Activated naive CD8-positive, alpha-beta T cell (primary cell): ENCODE results near the gene ZFPL1.

Experiments used
- H3K27ac Mint-ChIP-seq: one replicate; pipeline ENCODE4 v1.8.0; 2021; ENCODE audit warnings: mixed read lengths
- H3K27me3 Mint-ChIP-seq: one replicate; pipeline ENCODE4 v1.8.0; 2021; ENCODE audit warnings: mixed read lengths
- H3K36me3 Mint-ChIP-seq: one replicate; pipeline ENCODE4 v1.8.0; 2021; ENCODE audit warnings: mixed read lengths
- H3K4me1 Mint-ChIP-seq: one replicate; pipeline ENCODE4 v1.8.0; 2021; ENCODE audit warnings: low read depth, mixed read lengths
- H3K4me3 Mint-ChIP-seq: one replicate; pipeline ENCODE4 v1.8.0; 2021; ENCODE audit warnings: mild to moderate bottlenecking, mixed read lengths
- H3K9me3 Mint-ChIP-seq: one replicate; pipeline ENCODE4 v1.8.0; 2021; ENCODE audit warnings: low read depth, mixed read lengths

Gene ZFPL1

GRCh38 chr11:65083834-65084597 is at the start of gene ZFPL1, which contains the start of gene CDCA5:
TSS of gene ZFPL1 (plus strand) at chr11:65084222. CDS start at chr11:65084699, 477 bp downstream.
TSS of gene CDCA5 (minus strand) at chr11:65084040. CDS start at chr11:65083978, 62 bp downstream.
- Mint-ChIP-seq H3K4me3 (peak within 1 kb of the TSS; percentile 94), H3K4me1 (peaks cover 16% of the 10 kb centered on the region), H3K36me3 (peaks cover 2% of the 10 kb centered on the region)

GRCh38 chr11:65034423-65034822 is 49.6 kb upstream of the ZFPL1 start:
- no peaks in the 10 kb centered on the region for H3K36me3 Mint-ChIP-seq
- H3K4me3 Mint-ChIP-seq: no peak overlapping the region
- H3K4me1 Mint-ChIP-seq: no peaks in the 10 kb centered on the region
- no peak overlapping the region for H3K27ac Mint-ChIP-seq
- H3K27me3 Mint-ChIP-seq: no peaks in the 10 kb centered on the region
- no peaks in the 10 kb centered on the region for H3K9me3 Mint-ChIP-seq

More at GRCh38 chr11:65083834-65084597, at the start of gene ZFPL1, which contains the start of gene CDCA5:
- Mint-ChIP-seq H3K9me3 (no peaks in the 10 kb centered on the region), H3K27me3 (no peaks in the 10 kb centered on the region), H3K27ac (peak within 1 kb of the TSS; percentile 94)

- no peaks in the 10 kb centered on the region for H3K36me3 Mint-ChIP-seq
- H3K27me3 Mint-ChIP-seq: no peaks in the 10 kb centered on the region
- H3K4me1 Mint-ChIP-seq: peaks cover 1% of the 10 kb centered on the region
- no peak overlapping the region for H3K27ac Mint-ChIP-seq
- no peak overlapping the region for H3K4me3 Mint-ChIP-seq
- H3K9me3 Mint-ChIP-seq: no peaks in the 10 kb centered on the region
Measured at GRCh38 chr11:65035579-65035978, 48.4 kb upstream of the ZFPL1 start.

- Mint-ChIP-seq H3K27ac (no peak overlapping the region), H3K9me3 (no peaks in the 10 kb centered on the region), H3K27me3 (no peaks in the 10 kb centered on the region), H3K4me1 (peaks cover 7% of the 10 kb centered on the region), H3K36me3 (no peaks in the 10 kb centered on the region), H3K4me3 (no peak overlapping the region)
Measured at GRCh38 chr11:65036931-65037330, 47.1 kb upstream of the ZFPL1 start.

- Mint-ChIP-seq H3K4me1 (peaks cover 14% of the 10 kb centered on the region), H3K27ac (peak overlapping the region; percentile 95), H3K27me3 (no peaks in the 10 kb centered on the region), H3K4me3 (peak overlapping the region; percentile 92), H3K9me3 (no peaks in the 10 kb centered on the region), H3K36me3 (peaks cover 3% of the 10 kb centered on the region)
Measured at GRCh38 chr11:65040520-65040846, 43.5 kb upstream of the ZFPL1 start.

- Mint-ChIP-seq H3K27me3 (no peaks in the 10 kb centered on the region), H3K9me3 (no peaks in the 10 kb centered on the region), H3K4me1 (peaks cover 14% of the 10 kb centered on the region), H3K36me3 (peaks cover 3% of the 10 kb centered on the region), H3K27ac (peak within 1 kb of the TSS; percentile 95), H3K4me3 (peak within 1 kb of the TSS; percentile 92)
Measured at GRCh38 chr11:65040847-65041622, 43.0 kb upstream of the ZFPL1 start, which contains the start of gene SAC3D1. TSS of gene SAC3D1 (plus strand) at chr11:65041210. CDS start at chr11:65041293, 83 bp downstream.

- H3K4me1 Mint-ChIP-seq: peaks cover 28% of the 10 kb centered on the region
- no peak overlapping the region for H3K27ac Mint-ChIP-seq
- peaks cover 3% of the 10 kb centered on the region for H3K36me3 Mint-ChIP-seq
- no peaks in the 10 kb centered on the region for H3K27me3 Mint-ChIP-seq
- no peaks in the 10 kb centered on the region for H3K9me3 Mint-ChIP-seq
- peak overlapping the region; percentile 86 for H3K4me3 Mint-ChIP-seq
Measured at GRCh38 chr11:65042891-65043290, 41.1 kb upstream of the ZFPL1 start.

GRCh38 chr11:65043881-65044501 is 40.0 kb upstream of the ZFPL1 start:
- no peaks in the 10 kb centered on the region for H3K9me3 Mint-ChIP-seq
- H3K4me3 Mint-ChIP-seq: no peak overlapping the region

GRCh38 chr11:65045061-65045460 is 39.0 kb upstream of the ZFPL1 start:
- Mint-ChIP-seq H3K27me3 (no peaks in the 10 kb centered on the region), H3K27ac (no peak overlapping the region), H3K36me3 (peaks cover 3% of the 10 kb centered on the region), H3K4me1 (peaks cover 33% of the 10 kb centered on the region), H3K4me3 (no peak overlapping the region), H3K9me3 (no peaks in the 10 kb centered on the region)

More at GRCh38 chr11:65043881-65044501, 40.0 kb upstream of the ZFPL1 start:
- peaks cover 33% of the 10 kb centered on the region for H3K4me1 Mint-ChIP-seq
- no peaks in the 10 kb centered on the region for H3K27me3 Mint-ChIP-seq
- H3K36me3 Mint-ChIP-seq: peaks cover 3% of the 10 kb centered on the region
- H3K27ac Mint-ChIP-seq: no peak overlapping the region

GRCh38 chr11:65045728-65046127 is 38.3 kb upstream of the ZFPL1 start:
- Mint-ChIP-seq H3K27ac (no peak overlapping the region), H3K36me3 (peaks cover 3% of the 10 kb centered on the region), H3K9me3 (no peaks in the 10 kb centered on the region), H3K27me3 (no peaks in the 10 kb centered on the region), H3K4me3 (no peak overlapping the region), H3K4me1 (peaks cover 30% of the 10 kb centered on the region)

- Mint-ChIP-seq H3K27ac (peak overlapping the region; percentile 91), H3K27me3 (no peaks in the 10 kb centered on the region), H3K9me3 (no peaks in the 10 kb centered on the region), H3K36me3 (peaks cover 3% of the 10 kb centered on the region), H3K4me1 (peaks cover 22% of the 10 kb centered on the region), H3K4me3 (peak overlapping the region; percentile 87)
Measured at GRCh38 chr11:65047581-65048422, 36.2 kb upstream of the ZFPL1 start.

- Mint-ChIP-seq H3K36me3 (no peaks in the 10 kb centered on the region), H3K27ac (no peak overlapping the region), H3K27me3 (no peaks in the 10 kb centered on the region), H3K4me1 (peaks cover 32% of the 10 kb centered on the region), H3K4me3 (no peak overlapping the region), H3K9me3 (no peaks in the 10 kb centered on the region)
Measured at GRCh38 chr11:65051398-65051858, 32.6 kb upstream of the ZFPL1 start.

GRCh38 chr11:65053827-65054508 is 30.1 kb upstream of the ZFPL1 start:
- Mint-ChIP-seq H3K27ac (peak overlapping the region; percentile 62), H3K4me3 (peak overlapping the region; percentile 73), H3K36me3 (no peaks in the 10 kb centered on the region), H3K4me1 (peaks cover 16% of the 10 kb centered on the region), H3K27me3 (no peaks in the 10 kb centered on the region), H3K9me3 (no peaks in the 10 kb centered on the region)

- Mint-ChIP-seq H3K4me3 (no peak overlapping the region), H3K4me1 (peaks cover 16% of the 10 kb centered on the region), H3K9me3 (no peaks in the 10 kb centered on the region), H3K36me3 (no peaks in the 10 kb centered on the region), H3K27ac (no peak overlapping the region), H3K27me3 (no peaks in the 10 kb centered on the region)
Measured at GRCh38 chr11:65055538-65055937, 28.5 kb upstream of the ZFPL1 start.
